DMS 273 treated with DMSO at 0.1 percent for 48 hours (cell line): ENCODE measurements around the gene SPPL3.
"Not testable (repeated sequence)": the region's sequence is repeated elsewhere in the genome, so short reads cannot be mapped to it uniquely, and the experiment has no call there.

Source experiments
- DNase-seq: peaks from one replicate; lab custom pipeline; 2025; lab: John Stamatoyannopoulos, UW

The SPPL3 gene

DNA sequence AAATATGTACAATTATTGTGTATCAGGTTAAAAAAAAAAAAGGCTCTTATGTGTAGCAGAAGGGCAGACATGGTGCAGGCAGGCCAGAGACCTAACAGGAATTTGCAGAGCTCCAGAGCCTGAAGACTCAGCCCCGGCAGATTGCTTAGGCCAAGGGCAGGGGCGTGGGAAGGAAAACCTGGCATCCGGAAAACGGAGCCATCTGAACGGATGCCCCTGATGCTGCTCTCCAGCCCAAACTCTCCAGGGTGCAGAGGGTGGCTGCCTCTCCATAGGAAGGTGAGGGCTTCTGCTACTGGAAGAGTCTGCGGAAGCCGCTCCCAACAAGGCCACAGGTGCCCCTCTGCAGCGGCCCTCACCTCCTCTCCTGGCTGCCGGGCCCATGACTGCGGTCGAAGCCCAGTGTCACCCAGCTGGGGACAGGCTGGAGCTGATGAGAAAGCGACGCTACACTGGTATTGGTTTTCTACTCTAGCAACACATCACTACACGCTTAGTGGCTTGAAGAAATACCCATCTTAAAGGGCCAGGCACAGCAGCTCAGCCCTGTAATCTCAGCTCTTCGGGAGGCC, 159.2 kb downstream of the SPPL3 start:
- no peak for DNase-seq

DNA sequence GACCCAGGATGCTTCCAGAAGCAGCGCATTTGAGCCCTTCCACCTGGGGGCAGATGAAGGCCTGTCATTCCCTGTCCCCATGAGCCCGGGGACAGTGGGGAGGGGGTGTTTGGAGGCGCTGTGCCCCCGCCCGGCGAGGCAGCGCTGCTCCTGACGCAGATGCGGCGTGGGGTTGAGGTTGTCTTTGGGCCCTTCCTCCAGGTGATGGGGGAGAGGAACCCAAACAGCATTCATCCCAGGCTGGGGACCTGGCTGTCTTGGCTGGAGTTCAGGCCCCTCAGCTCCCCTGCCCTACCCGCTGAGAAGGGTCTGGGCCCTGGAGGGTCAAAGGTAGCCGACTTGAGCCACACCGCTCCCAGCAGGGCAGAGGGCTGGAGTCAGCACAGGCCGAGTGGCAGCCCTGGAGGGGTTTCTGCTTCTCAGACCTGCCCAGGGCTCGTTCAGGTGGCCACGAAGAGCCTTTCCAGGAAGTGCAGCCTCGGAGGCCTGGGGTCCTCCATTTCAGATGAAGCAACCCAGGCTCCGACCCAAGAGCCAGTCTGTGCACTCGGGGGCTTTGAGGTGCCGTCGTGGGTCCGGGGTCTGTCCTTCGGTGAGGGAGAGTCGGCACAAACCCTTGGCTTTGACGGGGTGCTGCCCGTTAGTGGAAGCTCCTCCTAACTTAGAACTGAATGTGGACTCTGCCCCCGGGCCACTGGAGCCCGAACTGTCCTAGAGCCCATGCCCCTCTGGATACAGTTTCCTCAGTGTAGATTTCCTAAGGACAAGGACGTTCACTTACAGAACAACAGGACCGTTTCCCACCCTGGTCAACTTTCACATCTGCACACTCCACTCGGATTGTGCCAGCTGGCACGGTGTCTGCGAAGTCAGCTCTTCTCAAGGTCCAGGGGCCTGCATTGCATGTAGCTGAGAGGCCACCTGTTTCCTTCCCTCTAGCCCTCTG, 162.4 kb downstream of the SPPL3 start:
- no peak for DNase-seq

DNA sequence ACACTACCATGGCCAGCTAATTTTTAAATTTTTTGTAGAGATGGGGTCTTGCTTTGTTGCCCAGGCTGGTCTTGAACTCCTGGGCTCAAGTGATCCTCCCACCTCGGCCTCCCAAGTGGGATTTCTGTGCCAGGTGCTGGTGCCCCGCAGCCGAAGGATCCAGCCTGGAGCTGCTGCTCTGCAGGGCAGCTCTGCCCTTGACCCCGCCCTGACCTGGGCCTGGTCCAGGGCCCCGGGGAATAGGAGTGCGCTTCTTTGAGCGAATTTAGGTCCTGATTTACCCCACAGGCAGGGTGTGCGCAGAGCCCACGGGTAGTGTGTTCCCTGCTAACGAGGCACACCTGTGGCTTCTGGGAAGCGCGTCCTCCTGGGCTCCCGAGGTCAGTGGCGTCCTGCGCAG, 163.3 kb downstream of the SPPL3 start:
- DNase-seq = no peak

DNA sequence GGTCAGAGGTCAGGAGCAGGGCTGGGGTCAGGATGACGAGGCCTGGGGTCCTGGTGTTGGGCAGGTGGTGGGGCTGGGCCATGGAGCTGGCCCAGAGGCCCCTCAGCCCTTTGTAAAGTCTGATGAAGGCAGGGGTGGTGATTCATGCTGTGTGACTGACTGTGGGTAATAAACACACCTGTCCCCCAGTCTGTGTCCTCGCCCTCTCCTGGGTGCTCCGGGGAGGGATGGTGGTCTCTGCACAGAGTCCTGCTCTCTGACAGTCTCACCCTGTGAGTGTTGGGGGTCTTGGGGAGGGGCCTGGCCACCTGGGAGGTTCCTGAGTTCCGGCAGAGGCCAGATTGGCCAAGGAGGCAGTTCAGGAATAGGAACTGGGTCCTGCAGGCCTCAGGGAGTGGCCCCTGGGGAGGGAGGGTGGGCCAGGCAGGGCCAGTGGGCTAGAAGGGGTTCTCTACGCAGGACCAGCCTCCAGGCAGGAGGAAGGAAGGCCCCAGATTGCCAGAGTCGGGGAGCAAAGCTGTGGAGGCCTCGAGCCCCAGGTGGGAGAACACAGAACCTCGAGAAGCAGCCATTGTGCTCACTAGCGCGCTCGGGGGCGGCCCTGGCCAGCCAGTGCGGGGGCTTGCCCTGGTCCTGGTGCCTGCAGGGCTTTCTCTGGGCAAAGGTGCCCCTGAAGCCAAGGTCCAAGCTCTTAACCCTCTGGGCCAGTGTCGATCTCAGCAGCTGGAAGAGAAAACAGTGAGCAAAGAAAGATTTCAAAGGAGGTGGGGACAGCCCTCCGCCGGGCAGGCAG, 164.1 kb downstream of the SPPL3 start:
- DNase-seq = no peak

DNA sequence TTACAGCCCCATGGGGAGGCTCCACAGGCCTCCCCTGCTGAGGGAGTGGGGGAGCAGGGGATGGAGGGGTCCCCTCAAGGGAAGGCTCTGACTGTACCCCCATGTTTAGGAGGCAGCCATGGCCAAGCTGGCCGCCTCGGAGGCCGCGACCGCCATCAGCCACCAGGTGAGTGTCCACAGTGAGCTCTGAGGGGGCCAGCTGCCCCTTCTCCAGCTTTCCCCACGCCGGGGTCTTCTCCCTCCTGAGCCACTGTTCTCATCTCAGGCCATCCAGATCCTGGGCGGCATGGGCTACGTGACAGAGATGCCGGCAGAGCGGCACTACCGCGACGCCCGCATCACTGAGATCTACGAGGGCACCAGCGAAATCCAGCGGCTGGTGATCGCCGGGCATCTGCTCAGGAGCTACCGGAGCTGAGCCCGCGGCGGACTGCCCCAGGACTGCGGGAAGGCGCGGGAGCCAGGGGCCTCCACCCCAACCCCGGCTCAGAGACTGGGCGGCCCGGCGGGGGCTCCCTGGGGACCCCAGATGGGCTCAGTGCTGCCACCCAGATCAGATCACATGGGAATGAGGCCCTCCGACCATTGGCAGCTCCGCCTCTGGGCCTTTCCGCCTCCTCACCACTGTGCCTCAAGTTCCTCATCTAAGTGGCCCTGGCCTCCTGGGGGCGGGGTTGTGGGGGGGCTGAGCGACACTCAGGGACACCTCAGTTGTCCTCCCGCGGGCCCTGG, 165.0 kb downstream of the SPPL3 start:
- DNase-seq = no peak

DNA sequence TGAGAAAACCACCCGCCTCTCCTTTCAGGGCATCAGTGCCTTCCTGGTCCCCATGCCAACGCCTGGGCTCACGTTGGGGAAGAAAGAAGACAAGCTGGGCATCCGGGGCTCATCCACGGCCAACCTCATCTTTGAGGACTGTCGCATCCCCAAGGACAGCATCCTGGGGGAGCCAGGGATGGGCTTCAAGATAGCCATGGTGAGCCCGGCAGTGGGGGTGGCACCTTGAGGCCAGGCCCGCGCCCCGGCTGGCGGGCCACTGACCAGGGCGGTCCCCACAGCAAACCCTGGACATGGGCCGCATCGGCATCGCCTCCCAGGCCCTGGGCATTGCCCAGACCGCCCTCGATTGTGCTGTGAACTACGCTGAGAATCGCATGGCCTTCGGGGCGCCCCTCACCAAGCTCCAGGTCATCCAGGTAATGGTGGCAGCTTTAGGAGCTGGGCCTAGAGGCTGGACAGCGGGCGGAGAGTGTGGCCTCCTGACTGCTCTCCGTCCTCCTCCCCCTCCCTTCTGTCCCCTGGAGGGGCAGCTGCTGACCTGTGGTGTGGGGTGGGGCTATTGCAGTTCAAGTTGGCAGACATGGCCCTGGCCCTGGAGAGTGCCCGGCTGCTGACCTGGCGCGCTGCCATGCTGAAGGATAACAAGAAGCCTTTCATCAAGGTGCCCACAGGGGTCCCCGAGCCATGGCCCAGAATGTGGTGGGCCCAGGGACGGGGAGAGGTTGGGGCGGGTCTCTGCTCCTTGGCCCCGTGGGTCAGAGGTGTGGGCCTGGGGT, 165.7 kb downstream of the SPPL3 start:
- DNase-seq = no peak

DNA sequence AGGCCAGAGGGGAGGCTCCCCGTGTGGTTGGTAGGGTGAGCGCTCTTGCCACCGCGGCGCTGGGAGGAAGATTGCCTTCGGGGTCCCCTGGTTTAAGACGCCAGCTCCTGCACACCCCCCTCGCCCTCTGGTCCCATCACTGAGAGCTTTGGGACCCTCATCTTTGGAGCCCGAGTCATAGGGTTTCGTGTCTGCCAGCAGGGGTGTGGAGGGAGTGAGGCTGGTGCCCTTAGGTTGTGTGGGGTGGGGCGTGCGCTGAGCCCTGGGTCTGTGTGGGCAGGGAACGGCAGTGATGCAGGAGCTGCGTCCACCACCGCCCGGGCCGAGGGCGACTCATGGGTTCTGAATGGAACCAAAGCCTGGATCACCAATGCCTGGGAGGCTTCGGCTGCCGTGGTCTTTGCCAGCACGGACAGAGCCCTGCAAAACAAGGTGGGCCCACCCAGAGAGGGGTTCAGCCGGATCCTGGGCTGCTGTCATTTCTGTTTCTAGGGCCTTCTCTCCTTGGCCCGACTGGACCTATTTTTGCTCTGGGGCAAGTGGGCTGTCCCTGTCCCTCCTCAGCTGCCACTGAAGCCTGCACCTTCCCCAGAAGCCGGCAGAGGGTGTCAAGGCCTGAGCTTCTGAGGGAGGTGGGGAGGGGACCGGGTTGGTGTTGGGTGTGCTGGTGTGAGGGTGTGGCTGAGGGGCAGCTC, 166.5 kb downstream of the SPPL3 start:
- no peak for DNase-seq

DNA sequence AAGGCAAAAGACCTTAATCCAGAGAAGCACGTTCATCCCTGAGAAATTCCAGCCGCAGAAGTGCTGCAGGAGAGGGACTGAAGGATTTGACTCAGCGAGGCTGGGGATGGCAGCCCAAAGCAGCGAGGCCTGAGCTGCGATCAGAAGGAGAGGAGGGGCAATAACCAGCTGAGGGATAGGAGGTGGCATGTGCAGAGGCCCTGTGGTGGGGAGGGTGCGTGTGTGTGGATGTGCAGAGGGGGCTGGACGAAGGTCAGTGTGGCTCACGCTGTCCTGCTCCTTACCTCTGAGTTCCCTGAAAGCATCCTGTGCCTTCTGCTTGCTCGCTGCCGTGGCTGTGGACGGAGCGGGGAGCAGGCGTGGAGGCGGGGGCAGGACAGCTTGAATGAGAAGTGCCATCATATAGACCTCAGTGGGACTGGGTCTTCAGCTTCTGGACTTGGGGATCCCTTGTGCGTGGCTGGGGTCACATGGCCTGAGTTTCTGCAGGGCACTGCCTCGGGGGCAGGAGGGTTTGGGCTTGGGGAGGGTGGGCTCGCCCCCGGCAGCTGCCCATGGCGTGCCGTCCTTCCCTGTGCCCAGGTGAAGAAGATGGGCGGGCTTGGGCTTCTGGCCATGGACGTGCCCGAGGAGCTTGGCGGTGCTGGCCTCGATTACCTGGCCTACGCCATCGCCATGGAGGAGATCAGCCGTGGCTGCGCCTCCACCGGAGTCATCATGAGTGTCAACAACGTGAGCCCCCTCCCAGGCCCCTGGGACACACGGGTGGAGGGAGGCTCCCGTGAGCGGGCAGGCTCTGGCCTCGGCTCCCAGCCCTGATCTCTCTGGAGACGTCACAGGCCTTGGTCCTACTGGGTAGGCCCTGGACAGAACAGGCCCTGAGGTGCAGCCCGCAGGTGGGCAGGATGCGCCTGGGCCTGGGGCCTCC, 167.5 kb downstream of the SPPL3 start:
- no peak for DNase-seq

DNA sequence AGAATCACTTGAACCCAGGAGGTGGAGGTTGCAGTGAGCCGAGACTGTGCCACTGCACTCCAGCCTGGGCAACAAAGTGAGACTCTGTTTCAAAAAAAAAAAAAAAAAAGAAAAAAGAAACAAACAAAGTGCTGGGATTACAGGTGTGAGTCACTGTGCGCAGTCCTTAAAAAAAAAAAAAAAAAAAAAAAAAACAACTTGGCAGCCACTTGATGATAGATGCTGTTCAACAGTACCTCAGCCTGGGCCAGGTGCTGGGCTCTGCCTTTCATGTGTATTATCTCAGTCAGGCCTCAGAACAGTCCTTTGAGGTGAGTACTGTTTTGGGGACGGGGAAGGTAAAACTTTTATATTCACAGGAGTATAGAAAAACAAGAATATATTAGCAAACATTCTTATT, 169.0 kb downstream of the SPPL3 start:
- DNase-seq = no peak

DNA sequence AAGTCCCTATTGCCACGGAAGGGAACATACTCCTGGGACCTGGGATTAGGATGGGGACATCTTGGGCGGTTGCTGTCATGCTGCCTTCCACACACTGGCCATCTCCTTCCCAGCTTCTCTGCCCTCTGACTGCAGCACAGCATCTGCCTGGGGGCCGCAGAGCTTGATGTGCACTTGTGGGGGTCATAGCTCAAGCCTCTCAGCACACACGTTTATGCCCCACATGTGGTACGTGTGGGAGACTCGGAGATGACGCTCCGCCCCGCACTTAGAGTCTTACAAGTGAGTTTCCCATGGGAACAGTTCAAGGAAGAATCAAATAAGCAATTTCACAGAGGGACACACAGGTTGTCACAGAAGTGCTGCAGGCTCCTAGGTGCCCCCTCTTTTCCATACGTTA, 169.9 kb downstream of the SPPL3 start:
- DNase-seq = no peak

DNA sequence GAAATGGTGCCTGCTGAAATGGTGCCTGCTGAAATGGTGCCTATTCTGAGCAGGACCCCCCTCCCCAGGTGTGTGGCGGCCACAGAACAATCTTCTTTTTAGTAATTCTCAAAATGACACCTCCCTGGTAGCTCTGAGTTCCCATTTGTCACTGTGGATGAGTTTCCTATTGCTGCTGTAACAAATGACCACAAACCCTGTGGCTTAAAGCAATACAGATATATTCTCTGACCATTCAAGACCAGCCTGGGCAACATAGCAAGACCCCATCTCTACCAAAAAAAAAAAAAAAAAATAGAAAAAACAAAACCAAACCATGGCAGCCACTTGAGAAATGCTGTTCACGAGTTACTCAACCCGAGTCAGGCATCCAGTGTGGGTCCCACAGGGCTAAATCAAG, 170.6 kb downstream of the SPPL3 start:
- DNase-seq = no peak

DNA sequence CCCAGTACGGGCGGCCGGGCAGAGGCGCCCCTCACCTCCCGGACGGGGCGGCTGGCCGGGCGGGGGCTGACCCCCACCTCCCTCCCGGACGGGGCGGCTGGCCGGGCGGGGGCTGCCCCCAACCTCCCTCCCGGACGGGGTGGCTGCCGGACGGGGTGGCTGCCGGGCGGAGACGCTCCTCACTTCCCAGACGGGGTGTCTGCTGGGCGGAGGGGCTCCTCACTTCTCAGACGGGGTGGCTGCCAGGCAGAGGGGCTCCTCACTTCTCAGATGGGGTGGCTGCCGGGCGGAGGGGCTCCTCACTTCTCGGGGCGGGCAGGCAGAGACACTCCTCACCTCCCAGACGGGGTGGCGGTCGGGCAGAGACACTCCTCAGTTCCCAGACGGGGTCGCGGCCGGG, 172.0 kb downstream of the SPPL3 start:
- not testable (repeated sequence) for DNase-seq

DNA sequence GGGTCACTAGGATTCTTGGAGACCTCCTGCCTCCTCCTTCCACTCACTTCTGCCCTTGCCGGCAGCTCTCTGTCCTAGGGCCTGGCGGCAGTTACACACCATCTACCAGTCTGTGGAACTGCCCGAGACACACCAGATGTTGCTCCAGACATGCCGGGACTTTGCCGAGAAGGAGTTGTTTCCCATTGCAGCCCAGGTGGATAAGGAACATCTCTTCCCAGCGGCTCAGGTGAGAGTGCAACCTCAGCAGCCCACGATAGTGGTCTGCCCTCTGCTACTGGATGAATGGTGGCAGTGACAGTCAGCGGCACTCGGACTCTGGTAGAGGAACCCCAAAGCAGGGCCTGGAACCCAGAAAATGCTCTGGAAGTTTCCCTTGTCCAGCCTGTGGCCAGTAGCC, 177.2 kb downstream of the SPPL3 start:
- no peak for DNase-seq

DNA sequence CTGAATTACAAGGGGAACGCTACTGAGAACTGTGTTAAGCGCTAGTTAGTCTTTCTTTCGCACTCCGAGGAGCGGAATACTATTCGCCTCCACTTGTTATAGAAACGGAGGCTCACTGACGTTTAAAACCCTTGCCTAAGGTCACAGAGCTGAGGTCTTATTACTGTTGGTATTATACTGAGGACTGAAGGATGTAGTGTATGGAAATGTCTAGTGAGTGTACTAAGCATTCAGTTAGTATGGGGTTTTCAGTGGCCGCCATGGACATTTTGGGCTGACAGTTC, 177.7 kb downstream of the SPPL3 start:
- DNase-seq = no peak

DNA sequence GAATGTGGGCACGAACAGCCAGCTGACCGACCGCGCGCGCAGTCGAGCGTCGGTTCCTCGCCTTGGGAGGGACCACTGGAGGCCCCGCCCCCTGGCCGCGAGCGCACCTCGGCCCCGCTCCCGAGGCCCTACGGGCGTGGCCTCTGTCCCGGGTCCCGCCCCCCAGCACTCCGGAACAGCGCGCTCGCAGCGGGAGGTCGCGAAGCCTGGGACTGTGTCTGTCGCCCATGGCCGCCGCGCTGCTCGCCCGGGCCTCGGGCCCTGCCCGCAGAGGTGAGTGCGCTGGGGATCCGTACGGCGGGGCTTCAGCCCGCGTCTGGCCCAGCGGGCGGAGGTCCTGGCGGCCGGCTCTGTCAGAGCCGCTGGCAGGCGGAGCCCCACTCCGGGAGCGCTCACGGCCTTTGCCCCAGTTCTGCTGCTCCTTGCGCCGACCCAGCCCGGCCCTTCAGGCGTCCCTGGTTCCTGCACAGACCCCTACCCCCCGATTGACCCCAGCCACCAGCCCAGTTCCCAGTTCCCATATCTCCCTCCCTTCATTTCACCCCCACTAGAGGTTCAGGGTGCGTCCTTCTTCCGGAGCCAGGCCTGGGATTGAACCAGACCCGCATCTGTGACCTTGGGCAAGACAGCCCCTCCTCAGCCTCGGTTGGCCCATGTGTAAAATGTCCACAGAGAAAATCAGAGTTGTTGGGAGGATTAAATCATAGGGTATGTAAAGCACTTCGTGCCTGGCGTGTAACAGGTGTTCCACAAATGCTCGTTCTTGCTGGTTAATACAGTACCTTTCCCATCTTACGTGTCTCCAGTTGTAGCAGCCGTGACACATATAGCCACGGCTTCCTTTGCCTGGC, 178.3 kb downstream of the SPPL3 start, which contains the start of gene ACADS:
Gene ACADS (plus strand): TSS at position 168 of the 851 bp plus-strand sequence. CDS start 60 bp downstream, at position 228.
- DNase-seq = no peak

DNA sequence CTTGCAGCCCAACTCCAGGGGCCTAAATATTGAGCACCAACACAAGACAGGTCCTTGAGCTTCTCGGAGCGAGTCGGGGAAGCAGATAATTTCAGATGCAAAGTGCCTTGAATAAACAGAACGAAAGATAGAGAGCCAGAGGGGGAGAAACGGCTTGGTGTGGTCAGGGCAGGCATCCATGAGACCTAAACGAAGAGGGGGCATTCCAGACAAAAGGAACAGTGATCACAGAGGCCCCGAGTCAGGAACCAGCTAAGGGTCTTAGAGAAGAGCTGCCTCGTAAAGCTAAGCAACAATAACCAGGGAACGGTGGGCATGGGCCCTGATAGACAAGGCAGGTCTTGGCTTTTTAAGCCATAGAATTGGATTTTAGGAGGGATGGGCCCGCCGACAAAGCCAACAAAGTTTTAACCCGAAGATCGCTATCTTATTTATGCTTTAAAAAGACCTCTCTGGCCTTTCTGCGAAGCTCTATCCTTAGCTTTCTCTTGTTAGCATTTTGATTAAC, 179.0 kb downstream of the SPPL3 start:
- DNase-seq = no peak

DNA sequence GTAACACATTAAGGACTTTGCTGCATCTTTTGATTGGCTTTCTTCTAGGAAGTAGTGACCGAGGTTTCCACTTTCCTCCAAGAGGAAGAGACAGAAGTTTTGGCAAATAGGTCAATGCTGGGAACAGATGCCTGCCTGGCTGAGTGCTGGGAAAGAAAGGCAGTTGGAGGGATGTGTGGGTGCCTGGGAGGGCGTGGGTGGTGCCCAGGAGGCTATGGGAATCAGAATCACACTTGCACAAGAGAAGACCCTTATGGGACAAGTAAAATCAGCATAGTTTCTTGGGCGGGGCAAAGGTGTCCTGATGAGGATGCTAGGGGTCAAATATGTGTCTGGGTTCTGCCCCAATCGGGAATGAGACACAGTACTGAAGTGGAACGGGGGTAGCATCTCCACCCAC, 179.4 kb downstream of the SPPL3 start:
- DNase-seq = no peak

DNA sequence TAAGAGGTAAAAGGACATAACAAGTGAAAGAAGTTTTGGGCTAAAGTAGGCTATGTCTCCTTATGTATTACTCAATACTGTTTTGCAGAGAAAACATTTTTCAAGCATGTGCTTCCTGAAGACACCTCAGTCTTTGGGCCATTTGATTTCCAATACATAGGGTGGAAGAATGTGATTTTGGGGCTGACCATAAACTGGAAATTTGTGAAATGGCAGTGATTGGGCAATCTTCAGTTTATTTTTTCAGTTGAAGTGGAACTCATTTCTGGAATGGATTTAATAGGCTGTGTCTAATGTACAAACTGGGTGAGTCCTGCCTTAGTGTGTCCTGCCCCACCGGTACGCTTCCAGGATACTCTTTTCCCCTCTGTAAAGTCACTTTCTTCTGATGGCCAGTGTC, 181.4 kb downstream of the SPPL3 start:
- DNase-seq = no peak

DNA sequence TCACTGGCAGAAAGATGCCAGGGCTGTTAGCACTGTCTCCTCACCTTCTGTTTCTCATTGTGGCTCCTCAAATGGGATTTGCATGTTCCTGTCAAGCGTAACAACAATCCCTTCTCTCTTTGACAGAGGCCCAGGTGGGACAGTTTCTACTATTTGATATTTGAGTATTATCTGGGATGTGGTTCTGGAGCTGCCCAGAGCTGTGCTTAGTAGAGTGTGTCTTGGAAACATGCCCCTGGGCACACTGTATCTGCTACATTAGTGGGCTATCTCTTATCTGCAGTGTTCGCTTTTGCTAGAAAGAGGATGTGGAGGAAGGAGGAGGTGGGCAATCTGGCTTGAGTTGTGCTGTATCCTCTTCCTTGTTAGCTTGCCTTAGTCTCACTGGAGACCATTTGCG, 182.3 kb downstream of the SPPL3 start:
- DNase-seq = no peak
